Astrocyte (in vitro differentiated cells and primary cell): ENCODE data around the gene CCT8L2.
"Not testable (repeated sequence)": the region's sequence is repeated elsewhere in the genome, so short reads cannot be mapped to it uniquely, and the experiment has no call there.

Experiments used
- EZH2 ChIP-seq: IDR thresholded peaks from 2 replicates; pipeline ENCODE4 v1.6.1; 2012; ENCODE audit warnings: mild to moderate bottlenecking, low read length, inconsistent platforms; ENCODE audit not compliant: insufficient read depth
- TF ChIP-seq, protein P1 (sequence below): IDR thresholded peaks from 2 replicates; pipeline ENCODE4 v1.5.1; 2011; ENCODE audit warnings: low read depth, mild to moderate bottlenecking, inconsistent platforms, low read length, moderate library complexity; ENCODE audit not compliant: insufficient read depth

DNA sequence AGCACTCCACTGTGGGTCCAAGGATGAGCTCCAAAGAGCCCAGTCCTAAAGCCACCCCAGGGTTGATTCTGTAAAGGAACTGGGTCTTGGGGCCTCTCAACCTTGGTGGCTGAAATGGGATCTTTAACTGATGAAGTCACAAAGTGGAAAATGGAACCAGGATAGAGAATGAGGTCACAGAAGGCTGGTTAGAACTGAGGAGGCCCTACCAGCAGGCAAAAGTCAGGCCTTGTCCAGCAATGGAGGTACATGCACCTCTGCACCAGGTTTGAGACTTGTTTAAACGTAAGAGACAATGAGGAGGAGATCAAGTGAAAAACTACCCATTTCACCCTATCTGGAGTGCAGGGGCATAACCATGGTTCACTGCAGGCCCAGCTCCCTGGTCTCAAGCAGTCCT lies at the start of gene CCT8L2:
- TF ChIP-seq, protein P1, sequence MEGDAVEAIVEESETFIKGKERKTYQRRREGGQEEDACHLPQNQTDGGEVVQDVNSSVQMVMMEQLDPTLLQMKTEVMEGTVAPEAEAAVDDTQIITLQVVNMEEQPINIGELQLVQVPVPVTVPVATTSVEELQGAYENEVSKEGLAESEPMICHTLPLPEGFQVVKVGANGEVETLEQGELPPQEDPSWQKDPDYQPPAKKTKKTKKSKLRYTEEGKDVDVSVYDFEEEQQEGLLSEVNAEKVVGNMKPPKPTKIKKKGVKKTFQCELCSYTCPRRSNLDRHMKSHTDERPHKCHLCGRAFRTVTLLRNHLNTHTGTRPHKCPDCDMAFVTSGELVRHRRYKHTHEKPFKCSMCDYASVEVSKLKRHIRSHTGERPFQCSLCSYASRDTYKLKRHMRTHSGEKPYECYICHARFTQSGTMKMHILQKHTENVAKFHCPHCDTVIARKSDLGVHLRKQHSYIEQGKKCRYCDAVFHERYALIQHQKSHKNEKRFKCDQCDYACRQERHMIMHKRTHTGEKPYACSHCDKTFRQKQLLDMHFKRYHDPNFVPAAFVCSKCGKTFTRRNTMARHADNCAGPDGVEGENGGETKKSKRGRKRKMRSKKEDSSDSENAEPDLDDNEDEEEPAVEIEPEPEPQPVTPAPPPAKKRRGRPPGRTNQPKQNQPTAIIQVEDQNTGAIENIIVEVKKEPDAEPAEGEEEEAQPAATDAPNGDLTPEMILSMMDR = not testable (repeated sequence)
- not testable (repeated sequence) for TF ChIP-seq EZH2
